ENCODE measurements around the gene OR2T3.
"Not testable (repeated sequence)": the region's sequence is repeated elsewhere in the genome, so short reads cannot be mapped to it uniquely, and the experiment has no call there.

OR2T3 gene

GRCh38 chr1:248473051-248473450 lies at the start of gene OR2T3:
Gene OR2T3, plus strand, starts transcription at chr1:248473351. Its CDS starts 0 bp downstream, at chr1:248473351.
- DNase-seq (ENCODE audit: low read depth in 2 of 2): not testable (repeated sequence)

- not testable (repeated sequence) for DNase-seq (ENCODE audit: low read depth in 2 of 2)
Observed at GRCh38 chr1:248427526-248428191, 45.5 kb upstream of the OR2T3 start.

- not testable (repeated sequence) for DNase-seq (ENCODE audit: low read depth in 2 of 2)
Observed at GRCh38 chr1:248428192-248428533, 45.0 kb upstream of the OR2T3 start.

GRCh38 chr1:248431683-248432082 lies 41.5 kb upstream of the OR2T3 start:
- not testable (repeated sequence) for DNase-seq (ENCODE audit: low read depth in 2 of 2)

GRCh38 chr1:248432201-248432600 lies 41.0 kb upstream of the OR2T3 start:
- DNase-seq (ENCODE audit: low read depth in 2 of 2): not testable (repeated sequence)

GRCh38 chr1:248433811-248434415 lies 39.2 kb upstream of the OR2T3 start:
- DNase-seq (ENCODE audit: low read depth in 2 of 2): not testable (repeated sequence)

- DNase-seq (ENCODE audit: low read depth in 2 of 2): not testable (repeated sequence)
Observed at GRCh38 chr1:248434913-248435312, 38.2 kb upstream of the OR2T3 start.

- not testable (repeated sequence) for DNase-seq (ENCODE audit: low read depth in 2 of 2)
Observed at GRCh38 chr1:248436303-248436702, 36.8 kb upstream of the OR2T3 start.

GRCh38 chr1:248438668-248439067 lies 34.5 kb upstream of the OR2T3 start:
- not testable (repeated sequence) for DNase-seq (ENCODE audit: low read depth in 2 of 2)

GRCh38 chr1:248439283-248439682 lies 33.9 kb upstream of the OR2T3 start:
- DNase-seq (ENCODE audit: low read depth in 2 of 2): not testable (repeated sequence)

- not testable (repeated sequence) for DNase-seq (ENCODE audit: low read depth in 2 of 2)
Observed at GRCh38 chr1:248442500-248443277, 30.5 kb upstream of the OR2T3 start.

GRCh38 chr1:248444603-248445002 lies 28.5 kb upstream of the OR2T3 start:
- DNase-seq (ENCODE audit: low read depth in 2 of 2): not testable (repeated sequence)

GRCh38 chr1:248445399-248445798 lies 27.8 kb upstream of the OR2T3 start, which contains the start of gene OR2T2:
Gene OR2T2, plus strand, starts transcription at chr1:248445637. Its CDS starts 7,161 bp downstream, at chr1:248452798.
- DNase-seq (ENCODE audit: low read depth in 2 of 2): not testable (repeated sequence)

- not testable (repeated sequence) for DNase-seq (ENCODE audit: low read depth in 2 of 2)
Observed at GRCh38 chr1:248448409-248449074, 24.6 kb upstream of the OR2T3 start.

GRCh38 chr1:248449821-248450465 lies 23.2 kb upstream of the OR2T3 start:
- not testable (repeated sequence) for DNase-seq (ENCODE audit: low read depth in 2 of 2)

GRCh38 chr1:248450466-248451145 lies 22.5 kb upstream of the OR2T3 start:
- DNase-seq (ENCODE audit: low read depth in 2 of 2): not testable (repeated sequence)

GRCh38 chr1:248453619-248454018 lies 19.5 kb upstream of the OR2T3 start:
- DNase-seq (ENCODE audit: low read depth in 2 of 2): not testable (repeated sequence)

- DNase-seq (ENCODE audit: low read depth in 2 of 2): not testable (repeated sequence)
Observed at GRCh38 chr1:248455045-248455444, 18.1 kb upstream of the OR2T3 start.

GRCh38 chr1:248456635-248457034 lies 16.5 kb upstream of the OR2T3 start:
- not testable (repeated sequence) for DNase-seq (ENCODE audit: low read depth in 2 of 2)

GRCh38 chr1:248459117-248459516 lies 14.0 kb upstream of the OR2T3 start:
- DNase-seq (ENCODE audit: low read depth in 2 of 2): not testable (repeated sequence)

- no peak for DNase-seq (ENCODE audit: low read depth in 2 of 2)
Observed at GRCh38 chr1:248471154-248471553, 2.0 kb upstream of the OR2T3 start.
